Stimulated activated CD8-positive, alpha-beta memory T cell treated with anti-CD3 and anti-CD28 coated beads, Interleukin-7, amount 100 ng/mL, for 1 hour (primary cell): ENCODE data around the gene CCDC102B.
"Not testable (repeated sequence)": the region's sequence is repeated elsewhere in the genome, so short reads cannot be mapped to it uniquely, and the experiment has no call there.

Source experiments
- DNase-seq, 2 donors: peaks; one replicate each; pipeline ENCODE4 v3.0.0-alpha.2; 2020; ENCODE audit warnings: low read depth in 2 of 2

CCDC102B gene

DNA sequence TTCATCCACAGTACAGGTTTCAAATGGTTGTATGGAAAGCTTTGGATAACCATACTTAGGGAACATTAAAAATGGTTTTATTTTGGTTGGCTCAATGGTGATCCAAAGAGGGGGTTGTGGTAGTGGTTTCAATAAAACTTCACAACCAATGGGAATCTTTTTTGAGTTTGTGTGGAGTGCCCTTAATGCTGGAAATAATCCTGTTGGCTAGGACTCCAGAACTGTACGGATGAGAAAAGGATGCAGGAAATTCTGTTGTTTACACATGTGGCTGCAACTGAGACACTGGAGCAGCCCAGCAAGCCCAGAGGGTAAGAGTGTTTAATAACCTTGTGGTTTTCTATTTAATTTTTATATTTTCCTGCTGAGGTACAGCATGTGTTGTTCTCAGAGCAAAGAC lies at the start of gene CCDC102B:
Gene CCDC102B, plus strand, starts transcription at position 210 of the 400 bp plus-strand sequence. CDS start 38,684 bp downstream, outside the sequence.
- DNase-seq = no peak

DNA sequence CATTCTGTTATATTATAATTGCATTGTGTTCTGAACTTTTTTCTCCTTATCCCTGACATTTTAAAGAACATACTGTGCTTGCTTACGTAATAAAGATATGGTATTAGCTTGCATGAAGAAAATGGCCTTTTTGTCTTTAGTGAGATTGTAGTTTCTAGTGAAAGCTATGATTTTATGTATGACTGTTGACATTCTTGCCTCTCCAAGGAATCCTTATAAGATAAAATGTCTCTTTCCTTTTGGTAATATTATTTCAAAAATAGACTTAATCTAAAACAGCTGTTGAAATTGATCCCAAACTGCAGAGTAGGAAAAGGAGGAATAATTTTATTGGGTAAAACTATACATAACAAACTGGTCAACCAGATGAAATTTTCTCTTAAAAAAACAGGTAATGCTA lies 40.8 kb upstream of the CCDC102B start:
- no peak for DNase-seq

DNA sequence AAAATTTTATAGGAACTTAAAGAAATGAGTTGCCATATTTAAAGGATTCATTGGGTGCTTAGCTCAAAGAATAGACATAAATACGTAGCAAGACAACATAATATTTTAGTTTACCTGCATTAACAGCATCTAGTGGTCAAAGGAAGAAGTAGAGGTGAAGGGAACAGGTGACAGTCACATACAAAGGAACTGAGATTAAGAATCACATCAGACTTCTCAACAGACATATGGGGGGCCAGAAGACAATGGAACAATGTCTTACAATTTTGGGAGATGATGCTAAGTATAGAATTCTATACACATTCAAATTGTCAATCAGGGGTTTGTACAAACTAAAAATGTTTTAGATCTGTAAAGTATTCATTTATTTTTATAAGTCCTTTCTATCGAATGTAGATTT lies 38.6 kb upstream of the CCDC102B start:
- DNase-seq = no peak

DNA sequence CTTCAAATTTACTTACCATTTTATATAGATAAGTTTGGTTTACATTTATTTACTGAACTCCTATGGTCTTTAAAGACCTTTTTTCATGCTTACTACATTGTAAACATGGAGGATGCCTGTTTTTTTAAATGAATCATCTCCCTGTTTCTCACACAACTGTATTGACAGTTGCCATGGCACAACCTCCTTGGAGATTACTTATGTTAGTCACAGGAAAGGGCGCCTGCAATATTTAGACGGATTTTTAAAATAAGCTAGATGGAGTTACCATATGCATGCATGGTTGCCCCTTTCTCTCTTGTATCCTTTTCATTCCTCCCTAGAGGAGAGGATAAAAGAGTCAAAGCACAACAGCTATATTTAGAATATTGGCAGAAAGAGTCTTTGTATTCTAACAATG lies 34.8 kb upstream of the CCDC102B start:
- no peak for DNase-seq

DNA sequence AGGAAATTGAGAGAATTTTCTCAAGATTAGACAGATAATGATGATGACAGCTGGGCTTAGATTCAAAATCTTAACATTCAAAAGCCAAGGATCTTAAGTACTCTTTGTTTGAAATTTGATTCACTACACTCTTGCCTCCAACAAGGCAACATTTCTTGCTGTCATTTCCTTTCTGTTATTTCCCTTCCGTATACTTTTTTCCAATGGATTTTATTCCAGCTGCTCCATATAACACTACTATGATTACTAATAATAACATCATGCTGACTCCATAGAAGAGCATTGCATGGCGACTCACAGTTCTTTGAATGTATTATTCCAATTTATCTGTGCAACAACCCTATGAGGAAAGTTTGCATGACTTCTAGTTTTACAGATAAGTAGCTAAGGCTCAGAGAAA lies 33.9 kb upstream of the CCDC102B start:
- no peak for DNase-seq

DNA sequence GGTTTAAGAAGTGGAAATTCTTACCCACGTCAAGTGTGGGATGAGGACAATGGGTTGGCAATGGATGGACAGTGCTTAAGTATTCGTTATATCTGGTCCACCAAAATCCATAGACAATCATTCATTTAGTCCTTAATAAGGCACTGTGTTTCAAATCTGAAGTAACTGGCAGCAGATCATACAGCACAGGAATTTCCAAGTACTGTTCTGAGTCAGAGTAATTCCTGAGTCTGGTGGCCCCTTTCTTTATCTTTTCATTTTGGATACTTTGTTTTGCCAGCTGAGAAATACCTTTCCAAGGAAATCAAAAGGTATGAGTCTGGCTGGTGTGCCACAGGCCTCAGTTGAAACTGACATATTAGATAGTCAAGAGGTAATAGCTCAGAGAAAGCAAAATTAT lies 31.4 kb upstream of the CCDC102B start:
- no peak for DNase-seq

DNA sequence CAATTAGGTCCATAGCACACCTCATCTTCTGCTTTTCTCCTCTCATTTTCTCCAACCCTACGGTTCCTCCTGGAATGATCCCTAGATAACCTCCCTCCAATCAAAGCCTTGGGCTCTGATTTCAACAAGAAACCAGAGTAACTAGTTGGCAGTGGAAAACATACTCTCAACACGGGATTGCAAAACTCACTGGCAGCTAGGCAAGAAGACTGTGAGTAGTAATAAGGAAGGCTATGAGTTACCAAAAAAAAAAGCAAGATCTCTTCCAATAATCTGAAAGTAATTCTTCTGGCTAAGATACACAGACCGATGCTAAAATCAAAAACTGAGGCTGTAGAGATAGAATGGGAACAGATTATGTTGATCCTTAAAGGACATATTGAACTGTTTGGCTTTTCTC lies 28.4 kb upstream of the CCDC102B start:
- no peak for DNase-seq

DNA sequence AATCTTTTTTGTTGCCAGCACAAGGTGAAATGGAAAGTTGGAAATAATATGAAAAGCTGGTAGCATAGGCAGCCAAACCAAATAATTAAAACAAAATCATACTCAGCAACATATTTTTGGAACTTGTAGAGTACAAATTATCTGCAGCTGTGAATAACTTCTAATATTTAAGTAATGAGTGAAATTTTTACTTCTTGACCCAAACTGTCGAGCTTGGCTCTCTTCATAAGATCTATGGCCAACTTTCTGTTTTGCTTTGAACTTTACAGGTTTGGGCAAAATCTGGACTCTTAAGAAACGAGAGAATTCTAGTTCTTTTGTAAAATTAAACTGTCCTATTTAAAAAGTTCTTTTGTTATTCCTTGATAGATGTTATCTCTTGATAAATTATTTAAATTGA lies 25.6 kb upstream of the CCDC102B start:
- DNase-seq = no peak

DNA sequence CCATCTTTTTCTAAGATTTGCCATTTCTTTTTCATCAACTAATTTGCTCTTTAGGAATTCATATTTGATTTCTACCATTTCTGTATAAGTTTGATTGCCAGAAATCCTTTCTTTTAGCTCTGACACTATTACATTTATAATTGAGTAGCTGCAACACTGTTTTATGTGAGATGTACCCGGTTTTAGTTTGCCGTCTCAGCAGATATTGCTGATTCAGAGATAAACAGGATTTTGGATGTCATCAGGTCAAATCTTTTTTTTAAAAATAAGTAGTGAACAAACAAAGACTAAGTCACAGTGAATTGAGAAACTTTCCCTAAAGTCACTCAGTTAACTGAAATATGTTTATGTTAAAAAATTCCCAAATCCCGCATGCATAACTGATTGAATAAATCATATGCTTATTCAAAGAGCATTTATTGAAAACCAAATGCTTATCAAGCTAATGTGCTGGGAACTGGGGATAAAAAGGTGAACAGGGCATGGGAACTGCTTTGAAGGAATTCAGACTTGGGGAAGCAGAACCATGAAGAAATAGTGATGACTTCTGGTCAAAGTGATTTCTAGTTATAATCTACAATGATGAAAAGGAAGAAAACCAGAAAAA lies 19.5 kb upstream of the CCDC102B start:
- DNase-seq = no peak

DNA sequence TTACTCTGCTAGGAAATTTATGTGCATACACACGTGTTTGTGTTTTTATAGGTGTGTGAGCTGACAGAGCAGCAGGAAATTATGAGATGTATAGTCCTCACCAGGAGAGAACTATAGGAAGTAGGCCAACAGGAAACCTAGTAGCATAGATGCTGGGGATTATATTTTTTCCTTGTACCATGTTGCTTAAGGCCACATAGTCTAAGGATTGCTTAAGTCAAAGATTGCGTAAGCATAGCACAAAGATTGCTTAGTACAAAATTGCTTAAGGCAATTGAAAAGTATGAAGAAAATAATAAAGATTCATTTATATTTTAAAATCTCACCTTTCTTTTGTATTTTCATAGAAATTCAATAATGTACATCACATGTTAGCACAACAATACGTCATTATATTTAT lies 18.7 kb upstream of the CCDC102B start:
- DNase-seq = no peak

DNA sequence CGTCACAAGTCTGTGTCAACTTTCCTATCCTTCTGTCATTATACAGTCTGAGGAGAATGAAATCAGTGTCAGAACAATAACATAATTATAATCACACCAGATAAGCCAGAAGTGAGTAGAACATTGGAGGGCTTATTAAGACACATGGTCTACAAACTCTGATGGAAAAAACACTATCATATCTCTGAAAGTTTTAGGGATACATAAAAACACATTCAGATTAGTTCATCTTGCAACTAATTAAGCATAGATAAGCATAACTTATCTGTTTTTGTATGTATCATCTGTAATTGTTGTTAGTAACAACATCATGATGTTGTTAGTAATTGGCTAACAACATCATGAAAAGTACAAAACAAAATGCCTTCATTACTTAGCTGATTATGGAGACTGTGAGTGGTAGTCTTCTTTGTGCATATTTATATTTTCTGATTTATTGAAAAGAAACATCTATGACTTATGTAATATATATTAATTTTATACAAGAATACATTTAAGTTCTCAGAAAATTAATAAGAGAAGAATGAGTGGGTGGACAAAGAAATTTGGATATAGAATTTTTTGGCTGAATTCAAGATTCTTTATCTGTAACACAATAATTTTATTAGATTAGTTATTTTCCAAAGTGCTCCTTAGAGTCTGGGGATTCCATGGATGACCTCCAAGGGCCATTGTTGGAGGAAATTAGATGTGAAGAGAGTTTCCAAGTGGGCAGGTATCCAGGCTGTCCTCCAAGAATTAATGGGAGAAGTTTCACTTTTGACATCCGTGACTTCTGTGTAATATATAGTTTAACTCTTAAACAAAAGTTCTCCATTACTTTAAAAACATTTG lies 16.9 kb upstream of the CCDC102B start:
- DNase-seq = no peak

DNA sequence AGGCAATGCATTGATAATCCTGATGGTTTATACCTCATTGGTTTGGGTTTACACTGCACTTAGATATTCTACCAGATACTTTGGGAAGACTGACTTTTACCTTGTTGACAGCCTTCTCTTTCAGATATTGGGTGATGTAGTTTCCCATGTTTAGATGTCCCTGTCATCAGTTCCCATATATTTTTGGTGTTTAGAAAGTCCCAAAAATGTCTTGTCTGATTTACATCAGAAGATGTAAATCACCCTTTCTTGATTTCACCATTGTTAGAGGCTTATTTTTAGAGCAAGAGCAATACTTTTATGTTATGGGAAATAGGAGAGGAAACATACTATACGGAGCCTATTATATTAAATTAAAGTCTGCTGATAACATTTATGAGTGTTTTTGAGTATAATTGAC lies 14.4 kb upstream of the CCDC102B start:
- no peak for DNase-seq

DNA sequence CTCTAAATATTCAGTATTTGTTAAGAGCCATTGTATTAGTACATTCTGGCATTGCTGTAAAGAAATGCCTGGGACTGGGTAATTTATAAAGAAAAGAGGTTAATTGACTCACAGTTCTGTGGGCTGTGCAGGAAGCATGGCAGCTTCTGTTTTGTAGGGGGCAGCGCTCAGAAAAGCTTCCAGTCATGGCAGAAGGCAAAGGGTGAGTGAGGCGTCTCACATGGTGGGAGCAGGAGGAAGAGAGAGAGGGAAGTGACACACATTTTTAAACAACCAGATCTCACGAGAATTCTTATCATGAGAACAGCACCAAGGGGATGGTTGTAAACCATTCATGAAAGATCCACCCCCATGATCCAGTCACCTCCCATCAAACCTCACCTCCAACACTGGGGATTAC lies 13.8 kb upstream of the CCDC102B start:
- DNase-seq = no peak

DNA sequence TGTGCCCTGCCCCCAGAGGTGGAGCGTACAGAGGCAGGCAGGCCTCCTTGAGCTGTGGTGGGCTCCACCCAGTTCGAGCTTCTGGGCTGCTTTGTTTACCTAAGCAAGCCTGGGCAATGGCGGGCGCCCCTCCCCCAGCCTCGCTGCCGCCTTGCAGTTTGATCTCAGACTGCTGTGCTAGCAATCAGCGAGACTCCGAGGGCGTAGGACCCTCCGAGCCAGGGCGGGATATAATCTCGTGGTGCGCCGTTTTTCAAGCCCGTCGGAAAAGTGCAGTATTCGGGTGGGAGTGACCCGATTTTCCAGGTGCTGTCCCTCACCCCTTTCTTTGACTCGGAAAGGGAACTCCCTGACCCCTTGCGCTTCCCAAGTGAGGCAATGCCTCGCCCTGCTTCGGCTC lies 7.6 kb upstream of the CCDC102B start:
- DNase-seq = not testable (repeated sequence)

DNA sequence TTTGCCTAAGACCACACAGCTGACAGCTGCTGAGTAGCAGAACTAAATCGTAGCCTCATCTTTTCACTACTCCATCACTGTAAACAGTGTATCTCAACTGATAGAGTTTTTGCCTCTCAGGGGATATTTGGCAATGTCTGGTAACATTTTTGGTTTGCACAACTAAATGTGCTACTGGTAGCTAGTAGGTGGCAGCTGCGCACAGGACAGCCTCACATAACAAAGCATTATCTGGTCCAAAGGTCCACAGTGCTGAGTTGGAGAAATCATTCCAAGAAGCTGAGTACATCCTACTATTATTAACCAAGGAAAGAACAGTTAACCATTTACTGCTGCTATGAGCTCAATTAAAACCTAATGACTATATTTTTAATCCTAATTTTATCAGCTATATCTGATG lies 6.1 kb upstream of the CCDC102B start:
- no peak for DNase-seq

DNA sequence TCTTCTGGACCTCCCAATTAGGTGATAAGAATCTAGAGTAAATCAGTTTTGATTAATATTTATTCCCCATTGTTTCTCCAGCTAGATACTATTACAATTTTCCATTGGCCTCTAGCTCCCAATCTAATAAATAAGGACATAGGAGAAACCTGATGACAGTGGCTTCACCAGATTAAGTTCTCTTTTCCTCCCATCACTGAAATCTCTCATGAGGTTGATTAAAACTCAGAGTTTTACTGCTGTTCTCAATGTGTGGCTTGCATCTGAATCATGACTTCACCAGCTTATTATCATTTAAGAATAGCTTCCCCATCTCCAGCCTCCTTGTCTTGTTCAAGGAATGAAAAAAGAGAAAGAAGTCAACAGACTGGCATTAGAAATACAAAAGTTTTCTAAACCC lies 3.9 kb upstream of the CCDC102B start:
- DNase-seq = no peak

DNA sequence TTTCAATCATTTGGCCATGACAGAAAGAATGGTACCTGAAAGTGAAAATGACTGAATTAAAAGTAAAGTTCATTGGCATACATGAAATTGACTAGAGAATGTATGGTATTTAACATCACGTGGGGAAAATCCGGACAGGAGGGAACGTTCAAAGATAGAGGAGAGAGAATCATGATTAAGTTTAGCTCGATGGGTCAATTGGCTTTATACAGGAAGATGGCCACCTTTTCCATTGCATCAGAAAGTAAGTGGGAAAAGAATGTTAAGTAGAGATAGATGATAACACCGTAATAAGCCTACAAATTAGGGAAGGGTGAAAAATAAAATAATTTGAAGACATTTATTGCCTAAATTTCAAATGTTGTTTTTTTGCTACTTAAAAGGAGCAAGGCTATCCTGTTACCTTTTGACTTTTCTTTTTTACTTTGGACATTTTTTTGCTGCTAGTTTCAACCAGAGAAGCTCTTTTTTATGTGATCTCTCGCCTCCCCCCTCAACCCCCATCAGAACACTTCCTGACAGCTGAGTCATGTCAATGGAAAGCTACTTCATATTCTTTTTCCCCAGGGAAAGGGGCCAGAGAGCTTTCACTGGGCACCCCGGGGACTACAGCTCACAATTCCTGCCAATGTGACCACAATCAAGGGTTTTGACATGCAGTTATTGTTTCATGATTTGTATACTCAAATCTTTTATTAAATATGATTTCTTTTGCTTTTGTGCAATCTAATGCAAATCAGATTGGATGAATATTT lies 767 bp upstream of the CCDC102B start:
- no peak for DNase-seq

DNA sequence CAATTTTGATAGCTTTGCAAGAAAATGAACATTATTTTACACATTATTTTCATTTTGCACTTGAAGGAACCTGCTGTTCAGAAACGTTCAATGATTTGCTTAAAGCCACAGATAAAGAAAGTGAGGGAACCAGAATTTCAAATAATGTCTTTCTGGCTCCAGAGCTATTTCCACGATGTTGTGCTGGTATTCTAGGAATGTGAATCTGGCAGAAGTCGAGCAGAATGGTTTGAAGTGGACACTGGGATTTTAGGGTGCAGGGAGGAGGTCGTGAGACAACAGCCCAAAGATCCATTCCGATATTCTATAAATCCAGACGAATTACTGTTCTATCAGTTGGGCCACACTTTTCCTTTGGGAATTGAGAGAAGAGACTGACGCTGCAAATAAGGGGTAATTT lies 2.2 kb downstream of the CCDC102B start:
- no peak for DNase-seq

DNA sequence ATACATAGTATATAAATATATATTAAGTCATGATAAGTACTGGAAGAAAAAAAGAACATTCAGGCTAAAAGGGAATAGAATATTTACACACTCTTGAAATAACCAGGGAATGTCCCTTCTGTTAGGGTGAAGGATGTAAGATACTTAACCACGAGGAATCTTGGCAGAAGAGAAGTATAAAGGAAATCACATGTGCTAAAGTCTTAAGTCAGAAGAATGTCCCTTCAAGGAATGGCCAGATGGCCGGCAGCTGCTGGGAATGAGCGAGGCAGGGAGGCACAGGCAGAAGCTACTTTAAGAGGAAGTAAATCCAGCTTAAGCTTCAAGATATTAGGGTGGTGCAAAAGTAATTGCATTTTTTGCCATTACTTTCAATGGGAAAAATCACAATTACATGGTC lies 5.5 kb downstream of the CCDC102B start:
- DNase-seq = no peak

DNA sequence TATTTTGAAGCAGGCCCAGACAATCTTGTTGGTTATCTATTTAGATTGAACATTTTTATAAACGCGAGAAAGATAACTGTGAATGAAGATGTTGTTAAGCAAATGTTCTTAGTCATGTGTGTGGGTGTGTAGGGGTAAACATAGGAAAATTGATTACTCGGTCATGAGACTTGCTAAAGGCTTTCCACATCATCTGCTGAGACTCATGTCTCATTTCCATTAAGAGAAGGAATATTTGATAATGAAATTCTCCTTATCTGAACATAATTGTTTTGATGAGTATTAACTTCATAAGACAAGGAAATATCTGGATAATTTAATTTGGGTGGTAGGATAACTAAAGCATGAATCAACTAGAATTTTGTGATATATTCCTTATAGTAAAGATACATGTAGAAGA lies 19.7 kb downstream of the CCDC102B start:
- DNase-seq = no peak

DNA sequence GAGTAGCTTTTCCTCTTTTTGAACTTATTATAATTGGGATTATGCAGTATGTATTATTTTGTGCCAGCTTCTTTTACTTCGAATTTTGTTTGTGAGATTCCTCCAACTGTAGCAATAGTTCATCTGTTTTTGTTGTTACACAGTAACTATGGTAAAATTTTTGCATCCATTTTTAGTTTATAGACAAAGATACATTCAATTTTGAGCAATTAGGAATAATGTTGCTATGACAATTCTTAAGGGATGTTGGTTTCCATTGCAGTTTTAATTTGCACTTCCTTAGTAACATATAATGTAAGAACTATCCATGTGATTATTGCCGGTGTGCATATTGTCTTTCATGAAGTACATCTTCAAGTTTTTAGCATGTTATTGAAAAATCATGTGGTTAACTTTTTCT lies 20.7 kb downstream of the CCDC102B start:
- DNase-seq = no peak

DNA sequence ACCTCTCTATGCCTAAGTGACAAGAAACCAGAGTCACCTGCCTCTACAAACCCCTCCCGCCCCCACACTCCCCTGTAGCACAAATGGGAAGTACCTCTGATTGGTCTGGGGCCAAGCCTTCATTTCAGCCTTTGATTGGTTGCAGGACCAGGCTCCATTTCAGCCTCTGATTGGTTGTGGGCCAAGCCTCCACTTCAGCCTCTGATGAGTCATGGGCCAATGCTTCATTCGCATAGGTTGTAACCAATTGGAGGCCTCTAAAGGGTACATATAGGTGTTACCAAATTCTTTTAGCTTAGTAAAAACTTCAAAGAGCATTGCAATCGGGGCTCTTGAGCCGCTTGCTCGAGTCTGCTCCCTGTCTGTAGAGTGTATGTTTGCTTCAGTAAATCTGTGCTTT lies 25.0 kb downstream of the CCDC102B start:
- no peak for DNase-seq

DNA sequence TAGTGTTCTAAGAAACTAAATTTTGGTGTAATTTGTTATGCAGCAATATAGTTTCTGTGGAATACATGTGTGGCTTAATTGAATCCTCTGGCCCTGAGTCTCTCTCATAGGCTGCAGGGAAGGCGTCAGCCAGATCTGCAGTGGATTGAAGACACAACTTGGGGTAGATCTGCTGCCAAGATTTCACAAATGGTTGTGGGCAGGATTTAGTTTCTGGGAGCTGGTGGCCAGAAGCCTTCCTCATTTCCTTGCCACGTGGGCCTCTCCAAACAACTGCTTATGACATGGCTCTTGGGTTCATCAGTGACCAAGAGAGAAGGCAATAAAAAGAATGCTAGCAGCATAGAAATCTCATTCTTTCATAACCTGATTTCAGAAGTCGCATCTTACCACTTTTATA lies 28.2 kb downstream of the CCDC102B start:
- DNase-seq = no peak
